OCI-M2 (cell line): ENCODE measurements around the gene VPS8.
"Not testable (repeated sequence)": the region's sequence is repeated elsewhere in the genome, so short reads cannot be mapped to it uniquely, and the experiment has no call there.

Experiments used
- DNase-seq: peaks from one replicate; lab custom pipeline; 2025; ENCODE audit not compliant: unreplicated experiment; lab: John Stamatoyannopoulos, UW

The VPS8 gene

GRCh38 chr3:184864000-184864399 is 52.0 kb downstream of the VPS8 start:
- no peak for DNase-seq

DNA sequence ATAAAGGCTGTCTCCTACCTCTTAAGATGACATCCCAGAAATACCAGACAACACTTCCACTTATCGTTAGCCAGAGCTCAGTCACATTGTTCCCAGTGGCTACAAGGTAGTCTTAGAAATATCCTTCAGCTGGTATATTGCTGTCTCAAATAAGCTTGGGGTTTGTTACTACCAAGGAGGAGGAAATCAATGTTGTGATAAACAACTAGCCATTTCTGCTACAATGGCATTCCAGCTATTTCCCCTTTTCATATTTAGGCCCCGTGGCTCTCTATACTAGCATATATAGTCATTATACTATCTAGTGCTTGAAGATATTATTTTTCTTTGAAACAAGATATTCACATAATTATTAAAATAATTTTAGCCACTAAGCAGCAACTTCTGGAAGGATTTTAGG is 56.5 kb downstream of the VPS8 start:
- no peak for DNase-seq

GRCh38 chr3:184872200-184872599 is 60.2 kb downstream of the VPS8 start:
- DNase-seq: no peak

- DNase-seq: no peak
These were observed 61.2 kb downstream of the VPS8 start for GRCh38 chr3:184873141-184873540.

GRCh38 chr3:184874709-184875644 is 63.0 kb downstream of the VPS8 start:
- peak; percentile 7 for DNase-seq

GRCh38 chr3:184880276-184881019 is 68.5 kb downstream of the VPS8 start:
- DNase-seq: no peak

- no peak for DNase-seq
These were observed 72.5 kb downstream of the VPS8 start for GRCh38 chr3:184884359-184885017.

DNA sequence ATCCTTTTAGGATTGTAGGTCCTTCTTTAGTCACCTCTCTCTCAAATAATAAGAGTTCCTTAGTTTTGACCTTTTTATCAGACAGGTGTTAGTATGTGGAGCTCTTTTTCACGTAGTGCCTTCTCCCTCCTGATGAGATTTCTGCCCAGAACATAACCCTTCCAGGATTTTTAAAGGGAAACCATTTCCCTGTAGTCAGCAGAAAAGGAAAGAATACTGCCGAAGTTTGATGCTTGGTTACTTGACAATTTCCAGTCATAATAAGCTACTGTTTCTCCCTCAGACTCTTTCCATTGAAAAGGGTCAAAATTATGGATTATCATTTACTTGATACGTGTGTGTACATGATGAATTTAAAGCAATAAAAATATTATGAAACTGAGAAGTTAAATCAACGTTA is 73.1 kb downstream of the VPS8 start:
- DNase-seq: no peak

- no peak for DNase-seq
These were observed 75.6 kb downstream of the VPS8 start for GRCh38 chr3:184887574-184887973.

- DNase-seq: no peak
These were observed 77.4 kb downstream of the VPS8 start for GRCh38 chr3:184889312-184889904.

- DNase-seq: no peak
These were observed 82.1 kb downstream of the VPS8 start for GRCh38 chr3:184894051-184894450.

- no peak for DNase-seq
These were observed 83.4 kb downstream of the VPS8 start for GRCh38 chr3:184895350-184895749.

DNA sequence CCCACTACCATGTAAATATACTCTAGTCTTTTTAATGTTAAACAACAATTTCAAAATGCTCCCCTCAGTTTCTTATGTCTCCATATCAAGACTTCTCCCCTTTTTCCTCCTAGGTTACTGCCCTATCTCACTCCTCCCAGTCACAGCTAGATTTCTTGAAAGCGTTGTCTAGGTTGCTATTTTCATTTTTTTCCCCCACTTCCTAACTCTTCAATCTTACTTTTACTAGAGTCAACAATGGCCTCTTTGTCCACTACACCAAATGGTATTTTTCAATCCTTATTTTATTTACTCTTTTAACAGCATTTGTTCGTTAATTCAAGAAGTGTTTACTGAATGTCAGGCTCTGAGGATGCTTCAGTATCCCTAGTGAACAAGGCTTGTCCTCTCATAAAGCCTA is 84.4 kb downstream of the VPS8 start:
- no peak for DNase-seq

DNA sequence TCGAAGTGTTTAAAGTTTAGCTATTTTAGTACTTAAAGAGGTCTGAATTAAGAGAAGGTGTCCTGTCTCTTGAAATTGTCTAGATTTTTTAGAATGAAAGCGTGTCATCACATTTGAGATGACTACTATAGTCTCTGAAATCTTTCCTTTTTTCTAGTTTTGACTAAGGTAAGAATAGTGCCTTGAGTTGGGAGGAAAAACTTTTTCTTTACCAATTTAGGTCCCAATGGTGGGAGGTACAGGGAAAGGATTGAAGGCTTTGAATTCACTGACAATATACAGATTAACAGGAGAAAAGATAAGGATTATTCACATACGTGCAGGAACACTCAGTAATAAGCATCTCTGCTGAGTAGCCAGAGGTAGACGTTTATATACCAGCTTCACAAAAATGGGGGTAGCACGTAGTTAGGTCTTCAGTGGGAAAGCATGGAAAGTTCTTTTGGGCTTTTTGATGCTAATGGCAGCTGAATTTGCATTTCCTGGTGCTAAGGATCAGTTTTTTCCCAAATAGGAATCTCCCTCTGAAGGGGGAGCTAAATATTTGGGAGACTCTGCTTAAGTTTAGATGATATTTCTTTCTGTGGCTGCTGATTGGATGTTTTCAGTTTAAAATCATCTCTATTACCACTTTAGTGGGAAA is 88.1 kb downstream of the VPS8 start:
- DNase-seq: no peak

- not testable (repeated sequence) for DNase-seq
These were observed 95.1 kb downstream of the VPS8 start for GRCh38 chr3:184907031-184907430.

GRCh38 chr3:184907681-184908649 is 96.0 kb downstream of the VPS8 start:
- no peak for DNase-seq

- no peak for DNase-seq
These were observed 96.9 kb downstream of the VPS8 start for GRCh38 chr3:184908859-184909258.

GRCh38 chr3:184910664-184911063 is 98.7 kb downstream of the VPS8 start:
- DNase-seq: no peak

DNA sequence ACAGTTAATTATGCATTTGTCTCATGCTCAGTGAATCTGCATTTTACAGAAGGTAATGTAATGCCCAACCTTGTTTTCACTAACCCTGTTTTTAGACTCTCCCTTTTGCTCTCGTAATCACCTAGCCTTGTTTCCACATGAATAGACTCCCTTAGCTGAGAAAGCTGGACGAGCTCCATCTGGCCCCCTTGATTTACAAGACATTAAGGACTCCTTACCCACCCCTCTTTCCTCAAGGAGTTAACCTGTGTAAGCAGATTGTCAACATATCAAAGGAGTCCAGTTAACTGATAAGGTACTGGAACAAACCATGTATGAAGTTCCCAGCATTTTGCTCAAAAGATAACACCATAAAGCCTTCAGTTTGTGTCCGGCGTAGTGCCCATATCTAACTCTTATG is 99.6 kb downstream of the VPS8 start:
- DNase-seq: no peak

DNA sequence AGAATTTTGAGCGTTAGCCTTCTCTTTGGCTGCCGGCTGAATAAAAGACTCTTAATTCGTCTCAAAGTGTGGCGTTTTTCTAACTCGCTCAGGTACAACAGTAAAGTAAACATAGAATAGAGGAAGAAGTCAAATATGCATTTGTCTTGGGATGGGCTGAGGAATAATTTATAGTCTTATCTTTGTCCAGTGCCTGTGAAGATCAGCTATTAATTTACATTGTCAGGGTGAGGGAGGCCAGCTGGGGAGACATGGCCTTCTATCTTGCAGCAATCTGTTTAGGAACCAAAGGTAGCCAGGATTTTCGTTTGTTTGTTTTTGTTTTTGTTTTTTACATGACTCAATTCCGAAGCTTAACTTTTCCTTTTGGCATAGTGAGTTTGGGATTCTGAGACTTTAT is 100.2 kb downstream of the VPS8 start:
- no peak for DNase-seq
